VCaP (cell line): ENCODE results near the gene PPFIA2.

Experiments used
- H3K27ac ChIP-seq: fragments of 450-650 bp; 2 replicates; pipeline ENCODE4 v1.5.1; 2017
- CTCF ChIP-seq: fragments of 450-650 bp; conservative IDR thresholded peaks from 2 replicates; pipeline ENCODE4 v1.5.1; 2017; ENCODE audit warnings: mild to moderate bottlenecking, moderate library complexity

The PPFIA2 gene

GRCh38 chr12:81759190-81760051, at the start of gene PPFIA2:
TSS of gene PPFIA2 (minus strand) at chr12:81759350.
- H3K27ac ChIP-seq = no peak within 1 kb of the TSS
- TF ChIP-seq CTCF = no peak

- TF ChIP-seq CTCF = no peak
- H3K27ac ChIP-seq = no peak overlapping the region
Measured at GRCh38 chr12:81800298-81801148, 41.4 kb upstream of the PPFIA2 start.

- no peak for TF ChIP-seq CTCF
- no peak overlapping the region for H3K27ac ChIP-seq
Measured at GRCh38 chr12:81798294-81798693, 39.1 kb upstream of the PPFIA2 start.

- TF ChIP-seq CTCF = peak; percentile 57; the same call in 1 of the 2 replicates
- H3K27ac ChIP-seq = no peak overlapping the region
Measured at GRCh38 chr12:81797100-81797499, 38.0 kb upstream of the PPFIA2 start.

GRCh38 chr12:81792666-81793065, 33.5 kb upstream of the PPFIA2 start:
- TF ChIP-seq CTCF = no peak
- no peak overlapping the region for H3K27ac ChIP-seq

- no peak for TF ChIP-seq CTCF
- H3K27ac ChIP-seq = no peak overlapping the region
Measured at GRCh38 chr12:81779216-81779615, 20.1 kb upstream of the PPFIA2 start.

- no peak for TF ChIP-seq CTCF
- no peak overlapping the region for H3K27ac ChIP-seq
Measured at GRCh38 chr12:81778719-81779118, 19.6 kb upstream of the PPFIA2 start.
